T47D (cell line): ENCODE results near the gene DCUN1D3.
"Not testable (repeated sequence)": the region's sequence is repeated elsewhere in the genome, so short reads cannot be mapped to it uniquely, and the experiment has no call there.

Experiments
- DNase-seq, 2 experiments: peaks; one replicate each; pipeline versions ENCODE4 v3.0.0 to v3.0.0-alpha.2; 2011 to 2012; ENCODE audit warnings: low read depth in 1 of 2, low spot score in 1 of 2
- JUND ChIP-seq: IDR thresholded peaks from 2 replicates; pipeline ENCODE4 v1.6.1; 2012; ENCODE audit warnings: low read depth
- in situ Hi-C: cut with HindIII; loops from 2 replicates; pipeline ENCODE4 v1.10.0; 2016; ENCODE audit warnings: low sequenced_read_pairs, low pct_unique_long_range_greater_than_20kb

The DCUN1D3 gene

DNA sequence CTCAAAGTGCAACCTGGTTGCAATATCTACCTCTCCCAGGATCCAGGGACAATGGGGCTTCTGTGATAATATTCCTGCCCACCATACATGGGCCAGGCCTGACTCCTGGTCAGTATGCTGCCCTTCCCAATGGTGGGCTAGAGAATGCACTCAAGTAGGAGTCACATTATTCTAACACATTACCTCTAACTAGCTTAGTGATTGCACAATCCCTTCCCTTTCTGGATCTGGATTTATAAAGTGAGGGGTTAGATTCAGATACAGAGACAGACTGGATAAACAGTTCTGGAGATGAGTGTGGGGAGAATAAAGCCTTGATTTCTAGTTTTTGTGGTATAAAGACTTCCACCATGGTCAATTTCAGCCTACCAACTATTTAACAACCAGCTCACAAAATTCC is 33.4 kb upstream of the DCUN1D3 start:
- in situ Hi-C loops, result no loop called here

DNA sequence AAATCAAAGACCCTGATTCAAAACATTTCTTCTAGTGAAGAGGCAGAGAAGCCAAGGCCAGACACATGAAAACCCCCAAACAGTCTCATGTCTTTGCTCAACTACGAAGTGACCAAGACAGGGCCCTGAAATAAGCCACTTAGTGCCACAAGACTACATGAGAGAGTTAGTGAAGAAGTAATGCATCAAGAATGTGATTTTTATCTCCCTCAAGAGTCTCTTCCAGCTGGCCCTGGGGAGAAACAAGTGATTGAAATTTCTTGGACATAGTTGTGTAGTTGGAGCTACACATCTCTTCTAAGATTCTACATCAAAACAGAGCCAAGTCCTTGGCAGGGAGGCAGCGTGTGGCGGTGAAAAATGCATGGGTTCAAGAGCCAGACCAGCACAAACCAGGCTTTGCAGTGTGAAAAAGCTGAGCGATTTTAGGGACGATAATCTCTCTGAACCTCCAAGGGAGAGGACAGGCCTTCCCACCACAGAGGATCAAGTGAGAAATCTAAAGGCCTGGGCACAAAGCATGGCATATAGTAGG is 31.0 kb upstream of the DCUN1D3 start:
- in situ Hi-C loops, result no loop called here
- no peak for TF ChIP-seq JUND
- peak in 1 of 2 experiments; percentile 52 for DNase-seq

More for the DNA sequence above, 33.4 kb upstream of the DCUN1D3 start:
- DNase-seq, result no peak
- no peak for TF ChIP-seq JUND

DNA sequence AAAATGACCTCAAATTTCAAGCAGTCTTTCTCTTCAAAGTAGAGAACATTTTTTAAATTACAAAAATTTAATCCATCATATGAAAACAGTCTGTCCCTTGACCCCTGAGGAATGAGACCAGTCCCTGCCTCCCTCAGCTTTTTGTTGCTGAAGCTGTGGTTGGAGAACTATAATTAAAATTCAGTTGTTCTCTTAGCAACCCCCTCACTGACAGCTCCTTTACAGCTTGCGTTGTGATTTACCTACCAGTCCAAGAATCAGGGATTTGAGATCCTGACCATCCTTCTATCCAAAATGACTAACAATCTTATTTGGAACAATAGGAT is 30.2 kb upstream of the DCUN1D3 start:
- TF ChIP-seq JUND, result no peak
- in situ Hi-C loops, result no loop called here
- no peak for DNase-seq

DNA sequence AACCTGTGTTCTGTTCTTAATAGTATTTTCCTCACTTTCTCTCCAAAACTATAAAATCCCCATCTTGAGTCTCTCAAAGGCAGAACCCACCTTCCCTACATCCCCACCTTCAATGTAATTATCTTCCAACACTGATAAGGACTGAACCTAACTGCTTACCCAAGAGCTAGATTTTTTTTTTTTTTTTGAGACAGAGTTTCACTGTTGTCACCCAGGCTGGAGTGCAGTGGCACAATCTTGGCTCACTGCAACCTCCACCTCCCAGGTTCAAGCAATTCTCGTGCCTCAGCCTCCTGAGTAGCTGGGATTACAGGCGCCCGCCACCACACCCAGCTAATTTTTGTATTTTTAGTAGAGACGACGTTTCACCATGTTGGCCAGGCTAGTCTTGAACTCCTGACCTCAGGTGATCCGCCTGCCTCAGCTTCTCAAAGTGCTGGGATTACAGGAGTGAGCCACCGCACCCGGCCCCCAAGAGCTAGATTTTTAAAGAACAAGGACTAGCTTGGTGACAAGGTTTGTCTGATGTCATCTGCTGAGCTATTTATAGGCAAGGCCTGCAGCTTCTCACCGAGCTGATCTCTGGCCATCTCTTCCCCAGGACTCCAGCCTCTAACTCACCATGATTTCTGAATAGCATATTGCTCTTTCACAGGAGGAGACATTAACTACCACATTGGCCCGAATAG is 29.7 kb upstream of the DCUN1D3 start:
- DNase-seq, in situ Hi-C loops: not testable (repeated sequence)

DNA sequence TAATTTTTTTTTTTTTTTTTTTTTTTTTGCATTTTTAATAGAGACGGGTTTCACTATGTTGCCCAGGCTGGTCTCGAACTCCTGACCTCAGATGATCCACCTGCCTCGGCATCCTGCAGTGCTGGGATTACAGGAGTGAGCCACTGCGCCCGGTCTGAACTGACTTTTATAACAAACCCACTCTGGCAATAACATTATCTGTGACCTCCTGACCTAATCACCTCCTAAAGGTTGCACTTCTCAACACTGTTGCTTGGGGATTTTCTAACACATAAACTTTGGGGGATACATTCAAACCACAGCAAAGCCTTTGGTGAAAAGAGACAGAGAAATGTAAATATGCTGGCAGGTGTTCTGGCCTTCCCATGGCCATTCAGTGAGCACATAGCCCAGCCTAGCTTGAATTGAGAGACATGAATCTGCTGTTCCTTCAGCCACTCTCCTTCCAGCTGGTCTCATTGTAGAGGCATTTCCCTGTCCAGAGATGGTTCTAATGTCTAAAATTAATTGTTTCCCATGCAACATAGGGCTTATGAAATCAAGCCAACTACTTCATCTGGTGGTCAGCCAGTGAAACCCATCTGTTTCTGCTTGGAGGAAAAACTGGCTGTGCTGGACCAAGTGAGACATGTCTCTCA is 28.7 kb upstream of the DCUN1D3 start:
- TF ChIP-seq JUND, result no peak
- no peak for DNase-seq
- in situ Hi-C loops, result no loop called here

DNA sequence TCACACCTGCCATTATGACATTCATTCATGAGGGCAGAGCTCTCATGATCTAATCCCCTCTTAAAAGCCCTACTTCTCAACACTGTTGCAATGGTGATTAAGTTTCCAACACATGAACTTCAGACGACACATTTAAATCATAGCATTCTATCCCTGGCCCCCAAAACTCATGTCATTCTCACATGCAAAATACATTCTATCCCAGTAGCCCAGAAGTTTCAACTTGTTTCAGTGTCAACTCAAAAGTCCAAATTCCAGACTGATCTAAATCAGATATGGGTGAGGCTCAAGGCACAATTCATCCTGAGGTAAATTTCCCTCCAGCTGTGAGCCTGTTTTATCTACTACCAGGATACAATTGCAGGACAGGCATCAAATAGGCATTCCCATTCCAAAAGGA is 25.6 kb upstream of the DCUN1D3 start:
- in situ Hi-C loops, result no loop called here
- no peak for TF ChIP-seq JUND
- no peak for DNase-seq

DNA sequence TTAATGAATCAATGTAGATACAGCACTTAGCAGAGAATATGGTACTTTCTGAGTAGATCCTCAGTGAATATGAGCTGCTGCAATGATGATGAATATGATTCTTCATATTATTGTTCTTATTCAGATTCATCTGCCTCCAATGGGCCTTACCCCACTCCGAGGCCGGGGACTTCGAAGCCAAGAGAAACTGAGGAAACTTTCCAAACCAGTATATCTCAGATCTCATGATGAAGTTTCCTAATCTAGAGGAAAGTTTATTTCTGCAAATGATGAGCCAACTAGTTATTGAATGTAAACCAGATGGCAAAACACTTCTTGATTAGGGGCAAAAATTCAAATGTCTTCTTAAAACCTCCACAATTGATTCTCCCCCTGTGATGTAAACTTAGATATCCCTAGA is 23.7 kb upstream of the DCUN1D3 start:
- no peak for DNase-seq
- TF ChIP-seq JUND, result no peak
- in situ Hi-C loops, result no loop called here

DNA sequence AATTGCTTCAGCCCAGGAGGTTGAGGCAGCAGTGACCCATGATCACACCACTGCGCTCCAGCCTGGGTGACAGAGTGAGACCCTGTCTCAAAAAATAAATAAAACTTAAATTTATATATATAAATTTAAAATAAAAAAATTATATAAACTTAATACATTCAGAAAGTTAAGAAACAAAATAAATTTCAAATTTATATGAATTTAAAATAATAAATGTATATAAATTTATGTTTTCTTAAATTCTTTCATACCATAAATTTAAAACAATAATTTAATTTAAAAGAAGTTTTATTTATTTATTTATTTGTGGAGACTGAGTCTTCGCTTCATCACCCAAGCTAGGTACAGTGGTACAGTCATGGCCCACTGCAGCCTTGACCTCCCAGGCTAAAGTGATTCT is 20.6 kb upstream of the DCUN1D3 start:
- TF ChIP-seq JUND, result no peak
- in situ Hi-C loops, result no loop called here
- DNase-seq, result no peak

DNA sequence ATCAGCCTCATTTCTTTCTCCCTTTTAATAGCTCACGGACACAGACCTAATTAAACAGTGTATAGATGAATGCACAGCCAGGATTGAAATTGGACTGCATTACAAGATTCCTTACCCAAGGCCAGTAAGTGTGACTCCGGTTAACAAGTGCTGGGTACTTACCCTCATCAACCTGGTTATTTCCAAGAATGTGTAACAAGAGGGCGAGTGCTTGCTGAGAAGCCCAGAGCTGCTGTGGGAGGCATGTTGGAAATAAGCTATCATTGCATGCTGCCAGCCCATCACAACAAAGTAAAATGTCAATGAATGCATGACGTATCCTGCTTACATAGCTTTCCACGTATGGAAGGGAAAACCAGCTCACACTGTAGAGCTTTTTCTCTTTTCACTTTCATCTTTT is 19.9 kb upstream of the DCUN1D3 start:
- TF ChIP-seq JUND, result no peak
- in situ Hi-C loops, result no loop called here
- no peak for DNase-seq

DNA sequence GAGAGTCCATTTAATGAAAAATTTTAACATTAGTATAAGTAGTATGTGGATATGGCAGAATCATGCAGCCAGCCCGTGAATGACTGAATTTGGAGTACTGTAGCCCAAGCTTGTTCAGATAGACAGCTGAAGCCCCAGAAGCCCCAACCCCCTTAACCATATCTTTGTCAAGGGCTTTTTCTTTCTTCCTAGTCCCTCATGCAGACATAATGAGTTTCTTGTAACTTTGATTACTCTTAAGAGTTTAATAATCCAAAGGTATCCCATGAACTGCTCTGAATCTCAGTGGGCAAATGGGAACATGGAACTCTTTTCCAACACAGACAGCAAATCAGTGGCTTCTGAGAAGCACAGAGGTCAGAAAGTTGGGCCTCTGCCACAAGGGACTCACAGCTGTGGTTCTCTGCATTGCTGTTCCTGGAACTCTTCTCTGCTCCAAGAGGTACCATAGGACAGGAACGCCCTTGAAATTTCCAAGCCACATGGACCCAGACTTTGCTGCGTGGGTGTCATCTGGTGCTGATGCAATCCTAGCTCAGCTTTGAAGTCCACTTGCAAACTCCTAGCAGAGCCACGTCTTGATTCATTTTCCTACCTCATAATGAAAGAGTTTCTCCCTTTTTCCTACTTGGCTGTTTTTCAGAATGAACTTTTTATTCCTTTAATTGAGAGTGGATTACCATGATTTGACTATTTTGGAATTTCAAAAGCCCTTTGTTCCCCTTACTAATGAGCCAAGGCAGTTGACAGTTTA is 18.5 kb upstream of the DCUN1D3 start:
- TF ChIP-seq JUND, result no peak
- in situ Hi-C loops, result no loop called here
- DNase-seq, result no peak

DNA sequence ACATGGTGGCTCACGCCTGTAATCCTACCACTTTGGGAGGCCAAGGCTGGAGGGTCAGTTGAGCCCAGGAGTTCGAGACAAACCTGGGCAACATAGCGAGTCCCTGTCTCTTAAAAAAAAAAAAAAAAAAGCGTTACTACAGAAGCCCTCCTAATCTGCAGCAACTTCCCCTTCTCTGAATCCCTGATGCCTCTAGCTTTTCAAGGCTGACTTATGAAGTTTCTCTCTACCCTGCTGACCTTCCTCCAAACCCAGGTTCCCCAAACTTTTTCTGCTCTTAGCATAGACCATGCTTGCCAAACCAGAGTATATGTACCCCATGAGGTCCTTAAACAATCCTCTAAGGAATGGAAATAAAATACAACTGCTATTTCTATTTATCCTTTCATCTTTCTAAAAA is 16.8 kb upstream of the DCUN1D3 start:
- DNase-seq, result no peak
- no peak for TF ChIP-seq JUND
- in situ Hi-C loops, result no loop called here

DNA sequence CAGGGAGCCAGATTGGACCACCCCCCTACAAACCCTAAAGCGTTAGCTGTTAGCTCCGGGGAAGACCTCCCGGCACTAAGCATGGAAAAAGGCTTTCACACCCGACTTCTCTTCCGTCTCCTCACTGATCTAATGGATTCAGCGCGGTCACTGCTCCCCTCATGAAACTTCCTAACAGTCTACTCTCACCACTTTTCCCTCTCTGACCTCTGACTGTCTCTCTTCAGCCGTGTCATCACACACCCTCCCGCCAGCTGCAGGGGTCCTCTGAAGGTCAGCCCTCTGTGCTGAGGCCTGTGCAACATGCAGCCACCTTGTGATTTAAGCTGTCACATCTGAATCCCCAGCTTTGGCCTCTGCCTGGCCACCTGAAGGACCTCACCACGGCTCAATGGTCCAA is 16.1 kb upstream of the DCUN1D3 start:
- DNase-seq, result no peak
- TF ChIP-seq JUND, result no peak
- in situ Hi-C loops, result no loop called here

DNA sequence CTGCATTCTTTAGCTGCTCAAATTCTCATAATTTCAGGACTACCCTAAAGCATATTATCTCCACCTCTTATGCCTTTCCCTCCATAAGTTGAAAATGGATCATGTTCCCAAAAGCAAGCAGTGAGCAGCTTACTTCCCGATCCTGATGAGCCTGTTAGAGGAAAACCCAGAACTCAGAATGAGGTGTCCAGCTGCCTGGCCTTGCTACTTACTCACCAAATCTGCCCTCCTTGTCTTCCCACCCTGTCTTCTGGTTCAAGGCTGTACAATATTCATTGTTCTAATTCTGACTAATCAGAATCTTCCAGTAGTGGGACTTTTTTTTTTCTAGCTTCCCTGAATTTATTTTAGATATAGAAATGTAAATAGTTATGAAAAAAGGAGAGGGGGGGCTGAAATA is 11.2 kb upstream of the DCUN1D3 start:
- in situ Hi-C loops, result no loop called here

More for the DNA sequence above, 11.2 kb upstream of the DCUN1D3 start:
- no peak for TF ChIP-seq JUND
- DNase-seq, result no peak
